H9 (cell line): ENCODE data around the gene PKP3. TPM values are rescaled to one million over a fixed set of nuclear protein-coding genes. Genes with fewer than 3 reads are reported as not detected.

Experiments used
- DNase-seq: peaks from one replicate; pipeline ENCODE4 v3.0.0-alpha.2; 2017
- H2AFZ ChIP-seq: one replicate; pipeline ENCODE4 v1.6.1; 2013; ENCODE audit warnings: mild to moderate bottlenecking, low read length, control low read depth, moderate library complexity
- H2AK5ac ChIP-seq: 2 replicates; pipeline ENCODE4 v1.6.1; 2013; ENCODE audit warnings: low read length, control low read depth, mixed read lengths; ENCODE audit not compliant: insufficient read length
- H2BK120ac ChIP-seq: one replicate; pipeline ENCODE4 v1.6.1; 2013; ENCODE audit warnings: low read depth, mild to moderate bottlenecking, low read length, control low read depth, inconsistent platforms; ENCODE audit not compliant: poor library complexity, severe bottlenecking
- H2BK12ac ChIP-seq: 2 replicates; pipeline ENCODE4 v1.6.1; 2013; ENCODE audit warnings: low read length, control low read depth, mixed read lengths, low read depth; ENCODE audit not compliant: insufficient read length
- H2BK15ac ChIP-seq: 2 replicates; pipeline ENCODE4 v1.6.1; 2013; ENCODE audit warnings: low read depth, low read length, control low read depth
- H2BK20ac ChIP-seq: one replicate; pipeline ENCODE4 v1.6.1; 2013; ENCODE audit warnings: low read depth, mild to moderate bottlenecking, low read length, control low read depth, inconsistent platforms; ENCODE audit not compliant: poor library complexity, severe bottlenecking
- H2BK5ac ChIP-seq: 2 replicates; pipeline ENCODE4 v1.6.1; 2013; ENCODE audit warnings: low read length, control low read depth, mixed read lengths; ENCODE audit not compliant: insufficient read length
- H3K14ac ChIP-seq: 2 replicates; pipeline ENCODE4 v1.6.1; 2013; ENCODE audit warnings: low read length, control low read depth; ENCODE audit not compliant: insufficient read depth
- H3K18ac ChIP-seq: 2 replicates; pipeline ENCODE4 v1.6.1; 2013; ENCODE audit warnings: low read depth, mild to moderate bottlenecking, mixed read lengths, low read length, control low read depth; ENCODE audit not compliant: insufficient read length
- H3K23ac ChIP-seq: 2 replicates; pipeline ENCODE4 v1.6.1; 2013; ENCODE audit warnings: low read length, control low read depth, mixed read lengths, low read depth; ENCODE audit not compliant: insufficient read length
- H3K23me2 ChIP-seq: 2 replicates; pipeline ENCODE4 v1.6.1; 2013; ENCODE audit warnings: low read depth, mild to moderate bottlenecking, mixed read lengths, low read length, control low read depth; ENCODE audit not compliant: insufficient read length, poor library complexity, severe bottlenecking
- H3K27ac ChIP-seq: 2 replicates; pipeline ENCODE4 v1.5.1; 2013; ENCODE audit warnings: low read length, control low read depth, mixed read lengths, low read depth; ENCODE audit not compliant: insufficient read length
- H3K27me3 ChIP-seq: 2 replicates; pipeline ENCODE4 v1.6.1; 2013; ENCODE audit warnings: low read length, control low read depth, inconsistent platforms; ENCODE audit not compliant: insufficient read depth
- H3K4ac ChIP-seq: 2 replicates; pipeline ENCODE4 v1.6.1; 2013; ENCODE audit warnings: low read depth, mild to moderate bottlenecking, control low read depth, inconsistent platforms, low read length, moderate library complexity
- H3K4me1 ChIP-seq: 2 replicates; pipeline ENCODE4 v1.6.1; 2013; ENCODE audit warnings: low read length, control low read depth, inconsistent platforms; ENCODE audit not compliant: insufficient read depth
- H3K4me2 ChIP-seq: 2 replicates; pipeline ENCODE4 v1.6.1; 2013; ENCODE audit warnings: low read length, control low read depth, mixed read lengths; ENCODE audit not compliant: insufficient read length, insufficient read depth
- H3K56ac ChIP-seq: 2 replicates; pipeline ENCODE4 v1.6.1; 2013; ENCODE audit warnings: low read depth, mild to moderate bottlenecking, mixed read lengths, low read length, control low read depth; ENCODE audit not compliant: insufficient read length
- H3K79me1 ChIP-seq: 2 replicates; pipeline ENCODE4 v1.6.1; 2013; ENCODE audit warnings: low read depth, mild to moderate bottlenecking, moderate library complexity, low read length, control low read depth, inconsistent platforms; ENCODE audit not compliant: insufficient read depth, poor library complexity, severe bottlenecking
- H3K79me2 ChIP-seq: 2 replicates; pipeline ENCODE4 v1.6.1; 2013; ENCODE audit warnings: low read length, control low read depth, inconsistent platforms; ENCODE audit not compliant: insufficient read depth
- H3K9ac ChIP-seq: 2 replicates; pipeline ENCODE4 v1.6.1; 2013; ENCODE audit warnings: low read length, control low read depth, mixed read lengths; ENCODE audit not compliant: insufficient read length; ENCODE audit errors: extremely low read depth
- H3K9me3 ChIP-seq: one replicate; pipeline ENCODE4 v1.6.1; 2013; ENCODE audit warnings: low read depth, low read length, inconsistent platforms; ENCODE audit not compliant: control insufficient read depth
- H3T11ph ChIP-seq: one replicate; pipeline ENCODE4 v1.6.1; 2013; ENCODE audit warnings: mild to moderate bottlenecking, low read length, control low read depth, inconsistent platforms
- H4K20me1 ChIP-seq: one replicate; pipeline ENCODE4 v1.6.1; 2013; ENCODE audit not compliant: control insufficient read depth, insufficient read length, insufficient read depth
- H4K5ac ChIP-seq: 2 replicates; pipeline ENCODE4 v1.6.1; 2013; ENCODE audit warnings: low read depth, mild to moderate bottlenecking, mixed read lengths, low read length, control low read depth; ENCODE audit not compliant: insufficient read length
- H4K8ac ChIP-seq: replicated peaks from 2 replicates; pipeline ENCODE4 v1.6.1; 2013; ENCODE audit warnings: low read length, control low read depth, mixed read lengths, low read depth; ENCODE audit not compliant: insufficient read length
- H4K91ac ChIP-seq: 2 replicates; pipeline ENCODE4 v1.6.1; 2013; ENCODE audit warnings: low read depth, mild to moderate bottlenecking, moderate library complexity, mixed read lengths, low read length, control low read depth; ENCODE audit not compliant: insufficient read length
- H3K27ac Mint-ChIP-seq, 3 experiments: 2 replicates in 2 of 3; 3 replicates in 1 of 3; pipeline ENCODE4 v1.8.0; 2020 to 2021; ENCODE audit warnings: mixed read lengths in 3 of 3, mild to moderate bottlenecking in 1 of 3, moderate library complexity in 1 of 3
- H3K27me3 Mint-ChIP-seq: 2 replicates; pipeline ENCODE4 v1.8.0; 2021; ENCODE audit warnings: low read depth, mild to moderate bottlenecking, moderate library complexity, mixed read lengths
- H3K36me3 Mint-ChIP-seq, 3 experiments: 2 replicates in 2 of 3; 3 replicates in 1 of 3; pipeline ENCODE4 v1.8.0; 2020 to 2021; ENCODE audit warnings: low read depth in 3 of 3, mixed read lengths in 3 of 3; ENCODE audit not compliant: insufficient read depth in 1 of 3
- H3K4me1 Mint-ChIP-seq, 2 experiments: 2 replicates each; pipeline ENCODE4 v1.8.0; 2020; ENCODE audit warnings: mixed read lengths in 2 of 2
- H3K4me3 Mint-ChIP-seq, 2 experiments: 2 replicates in 1 of 2; 3 replicates in 1 of 2; pipeline ENCODE4 v1.8.0; 2020 to 2021; ENCODE audit warnings: mild to moderate bottlenecking in 2 of 2, mixed read lengths in 2 of 2, moderate library complexity in 1 of 2
- H3K9me3 Mint-ChIP-seq, 2 experiments: 2 replicates in 1 of 2; 3 replicates in 1 of 2; pipeline ENCODE4 v1.8.0; 2020; ENCODE audit warnings: mild to moderate bottlenecking in 2 of 2, mixed read lengths in 2 of 2, moderate library complexity in 1 of 2
- CTCF ChIP-seq: fragments of 200-600 bp; sonication (generic); conservative IDR thresholded peaks from 3 replicates; pipeline ENCODE4 v1.8.0; 2021; ENCODE audit warnings: antibody characterized with exemption, mild to moderate bottlenecking
- WGBS: extraction: QIAGEN DNeasy Blood & Tissue Kit; methylation state at CpG from one replicate; pipeline ENCODE4 v1.1.7; 2013; ENCODE audit warnings: missing lambda C conversion rate, low lambda C conversion rate, mixed read lengths; ENCODE audit not compliant: insufficient read length; ENCODE audit errors: extremely low coverage; 5-methylcytosine and 5-hydroxymethylcytosine counted together
- total RNA-seq: library from RNA; stranded (reverse); gene quantifications from 2 replicates; pipeline ENCODE4 v1.2.1, GENCODE V29; 2021

Gene PKP3
- total RNA-seq, 1 experiment from 2014 or later = 41.7 TPM

GRCh38 chr11:360326-361280 is 33.4 kb upstream of the PKP3 start:
- no peak overlapping the region for H3K27ac ChIP-seq
- H3K4me2 ChIP-seq = no peak overlapping the region
- H3K9ac ChIP-seq = no peak overlapping the region
- H3K4ac ChIP-seq = no peak overlapping the region
- Mint-ChIP-seq H3K36me3 (peaks cover 6 to 10% (median 9%) of the 10 kb centered on the region in 3 experiments; a peak in 5 of 7 replicates), H3K27ac (no peak overlapping the region), H3K9me3 (peaks cover 29 to 32% of the 10 kb centered on the region in 2 experiments), H3K27me3 (peaks cover 23% of the 10 kb centered on the region), H3K4me1 (peaks cover 3 to 4% of the 10 kb centered on the region in 2 experiments; a peak in 3 of 4 replicates), H3K4me3 (no peak overlapping the region; a peak in 1 of 5 replicates)
- no peak overlapping the region for H4K91ac ChIP-seq
- H3K9me3 ChIP-seq = peaks cover 8% of the 10 kb centered on the region
- H3T11ph ChIP-seq = no peak overlapping the region
- DNase-seq = peak; percentile 40
- no peak overlapping the region for H2AFZ ChIP-seq
- no peak overlapping the region for H3K14ac ChIP-seq
- no peaks in the 10 kb centered on the region for H3K23me2 ChIP-seq
- H3K23ac ChIP-seq = no peak overlapping the region
- no peak for TF ChIP-seq CTCF
- WGBS = no CpG with 5 or more reads among the region's 22 CpGs
- no peak overlapping the region for H2BK15ac ChIP-seq
- no peaks in the 10 kb centered on the region for H3K27me3 ChIP-seq
- no peak overlapping the region for H2BK12ac ChIP-seq
- H4K5ac ChIP-seq = no peak overlapping the region
- no peak overlapping the region for H2BK120ac ChIP-seq
- no peak overlapping the region for H2AK5ac ChIP-seq
- no peak overlapping the region for H2BK20ac ChIP-seq
- H2BK5ac ChIP-seq = no peak overlapping the region
- no peaks in the 10 kb centered on the region for H3K4me1 ChIP-seq
- H3K79me1 ChIP-seq = no peaks in the 10 kb centered on the region
- no peaks in the 10 kb centered on the region for H3K79me2 ChIP-seq
- no peaks in the 10 kb centered on the region for H4K20me1 ChIP-seq
- H3K56ac ChIP-seq = no peak overlapping the region
- no peak overlapping the region for H3K18ac ChIP-seq
- H4K8ac ChIP-seq = no peak overlapping the region
